ENCODE data around the gene CDC20. TPM values are rescaled to one million over a fixed set of nuclear protein-coding genes. Genes with fewer than 3 reads are reported as not detected.

Gene CDC20
- total RNA-seq, 1 donor from 2014 or later, result 14.5 TPM

GRCh38 chr1:43402089-43402865 lies 43.5 kb downstream of the CDC20 start:
- Mint-ChIP-seq H3K4me3 (ENCODE audit: unreplicated experiment) (no peak overlapping the region), H3K36me3 (ENCODE audit: low read depth) (peaks cover 29% of the 10 kb centered on the region), H3K27me3 (ENCODE audit: low read depth) (no peaks in the 10 kb centered on the region), H3K4me1 (ENCODE audit: low read depth) (no peaks in the 10 kb centered on the region), H3K9me3 (ENCODE audit: low read depth) (no peaks in the 10 kb centered on the region), H3K27ac (ENCODE audit: unreplicated experiment) (no peak overlapping the region)
- no peak for TF ChIP-seq CTCF (IDR thresholded peaks at IDR 0.05)
- DNase-seq (ENCODE audit: low spot score), result no peak

GRCh38 chr1:43404353-43404752 lies 45.6 kb downstream of the CDC20 start:
- H3K4me3 Mint-ChIP-seq (ENCODE audit: unreplicated experiment), result no peak overlapping the region
- no peak for DNase-seq (ENCODE audit: low spot score)
- peaks cover 2% of the 10 kb centered on the region for H3K4me1 Mint-ChIP-seq (ENCODE audit: low read depth)
- no peak overlapping the region for H3K27ac Mint-ChIP-seq (ENCODE audit: unreplicated experiment)
- H3K27me3 Mint-ChIP-seq (ENCODE audit: low read depth), result no peaks in the 10 kb centered on the region
- H3K9me3 Mint-ChIP-seq (ENCODE audit: low read depth), result peaks cover 5% of the 10 kb centered on the region
- TF ChIP-seq CTCF (IDR thresholded peaks at IDR 0.05), result no peak
- H3K36me3 Mint-ChIP-seq (ENCODE audit: low read depth), result peaks cover 37% of the 10 kb centered on the region

GRCh38 chr1:43405219-43405875 lies 46.6 kb downstream of the CDC20 start:
- no peak for TF ChIP-seq CTCF (IDR thresholded peaks at IDR 0.05)
- peaks cover 43% of the 10 kb centered on the region for H3K36me3 Mint-ChIP-seq (ENCODE audit: low read depth)
- H3K27me3 Mint-ChIP-seq (ENCODE audit: low read depth), result no peaks in the 10 kb centered on the region
- H3K4me3 Mint-ChIP-seq (ENCODE audit: unreplicated experiment), result no peak overlapping the region
- peaks cover 2% of the 10 kb centered on the region for H3K4me1 Mint-ChIP-seq (ENCODE audit: low read depth)
- H3K27ac Mint-ChIP-seq (ENCODE audit: unreplicated experiment), result no peak overlapping the region
- DNase-seq (ENCODE audit: low spot score), result no peak
- H3K9me3 Mint-ChIP-seq (ENCODE audit: low read depth), result peaks cover 8% of the 10 kb centered on the region

- no peak for TF ChIP-seq CTCF (IDR thresholded peaks at IDR 0.05)
- no peak for DNase-seq (ENCODE audit: low spot score)
- Mint-ChIP-seq H3K4me3 (ENCODE audit: unreplicated experiment) (no peak overlapping the region), H3K27ac (ENCODE audit: unreplicated experiment) (no peak overlapping the region), H3K36me3 (ENCODE audit: low read depth) (peaks cover 45% of the 10 kb centered on the region), H3K4me1 (ENCODE audit: low read depth) (peaks cover 2% of the 10 kb centered on the region), H3K9me3 (ENCODE audit: low read depth) (peaks cover 8% of the 10 kb centered on the region), H3K27me3 (ENCODE audit: low read depth) (no peaks in the 10 kb centered on the region)
Measured at GRCh38 chr1:43405876-43406234, 47.1 kb downstream of the CDC20 start.

GRCh38 chr1:43410571-43410970 lies 51.8 kb downstream of the CDC20 start:
- Mint-ChIP-seq H3K4me3 (ENCODE audit: unreplicated experiment) (no peak overlapping the region), H3K36me3 (ENCODE audit: low read depth) (peaks cover 35% of the 10 kb centered on the region), H3K27me3 (ENCODE audit: low read depth) (no peaks in the 10 kb centered on the region), H3K4me1 (ENCODE audit: low read depth) (peaks cover 2% of the 10 kb centered on the region), H3K9me3 (ENCODE audit: low read depth) (peaks cover 8% of the 10 kb centered on the region), H3K27ac (ENCODE audit: unreplicated experiment) (no peak overlapping the region)
- no peak for TF ChIP-seq CTCF (IDR thresholded peaks at IDR 0.05)
- no peak for DNase-seq (ENCODE audit: low spot score)

Small RNAs within 50 kb of the gene (microRNA-seq; reads per million reads assigned to microRNA genes)
- 5.0 reads per million for gene MIR6734 (ENCODE audit: borderline number of aligned reads)

Other genes starting within 250 kb of the CDC20 start
- gene EBNA1BP2, start 186.7 kb upstream of the CDC20 start, total RNA-seq, result 34.5 to 40.7 TPM (median 36.1 TPM) in 3 replicates
- 0.10 to 0.19 TPM (median 0.15 TPM) in 3 replicates for gene CFAP57, start 186.7 kb upstream of the CDC20 start, total RNA-seq
- gene TMEM125, start 89.0 kb upstream of the CDC20 start, total RNA-seq, result not detected in 3 replicates
- not detected in 3 replicates for gene C1orf210, start 73.4 kb upstream of the CDC20 start, total RNA-seq
- gene TIE1, start 58.0 kb upstream of the CDC20 start, total RNA-seq, result not detected in 3 replicates
- gene MPL, start 21.2 kb upstream of the CDC20 start, total RNA-seq, result not detected in 3 replicates
- gene ELOVL1, start 9.0 kb downstream of the CDC20 start, total RNA-seq, result 78.9 to 103 TPM (median 101 TPM) in 3 replicates
- gene MED8, start 30.8 kb downstream of the CDC20 start, total RNA-seq, result 48.3 to 48.6 TPM (median 48.4 TPM) in 3 replicates
- 29.3 to 64.0 TPM (median 33.6 TPM) in 3 replicates for gene SZT2, start 30.9 kb downstream of the CDC20 start, total RNA-seq
- 27.7 to 29.9 TPM (median 28.6 TPM) in 3 replicates for gene HYI, start 95.0 kb downstream of the CDC20 start, total RNA-seq
- gene PTPRF, start 171.9 kb downstream of the CDC20 start, total RNA-seq, result 54.6 to 66.7 TPM (median 62.0 TPM) in 3 replicates